Measurements from ENCODE around the gene GPRIN3.

DNA sequence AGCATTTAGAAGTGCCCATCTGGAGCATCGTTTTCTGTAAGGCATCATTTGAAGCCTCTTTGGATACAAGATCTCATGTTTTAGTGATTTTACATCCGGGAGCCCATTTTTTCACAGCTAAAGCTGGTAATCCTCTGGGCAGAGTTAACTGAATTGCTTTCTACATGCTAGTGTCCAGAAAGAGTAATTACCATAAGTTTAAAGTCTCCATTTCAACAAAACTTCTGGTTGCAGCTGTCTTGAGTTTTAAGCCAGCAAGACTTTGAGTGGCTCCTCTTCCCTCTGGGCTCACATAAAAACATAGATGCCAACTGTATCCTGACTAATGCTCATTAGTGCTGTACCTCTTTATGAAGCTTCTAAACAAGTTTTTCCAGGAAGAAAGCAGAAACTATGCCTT is 65.4 kb downstream of the GPRIN3 start:
- TF ChIP-seq EZH2 (IDR thresholded peaks at IDR 0.05) (no peak), POLR2AphosphoS5 (IDR thresholded peaks at IDR 0.05; ENCODE audit: borderline replicate concordance, low read depth, low read length) (no peak)

All from SK-N-MC (cell line).